Skeletal muscle tissue (tissue), 4 donors: ENCODE results near the gene HHIP. TPM values are rescaled to one million over a fixed set of nuclear protein-coding genes. Genes with fewer than 3 reads are reported as not detected.

Experiments used
- H3K27ac ChIP-seq: one replicate; pipeline ENCODE4 v1.7.0; 2013; ENCODE audit warnings: mild to moderate bottlenecking, low read depth, low read length, inconsistent platforms
- H3K27me3 ChIP-seq, 3 donors: one replicate each; pipeline ENCODE4 v1.7.0; 2013; ENCODE audit warnings: low read length in 3 of 3; ENCODE audit not compliant: control insufficient read depth in 3 of 3, insufficient read depth in 3 of 3
- H3K36me3 ChIP-seq, 3 donors: one replicate each; pipeline ENCODE4 v1.7.0; 2013; ENCODE audit warnings: low read length in 3 of 3; ENCODE audit not compliant: control insufficient read depth in 3 of 3, insufficient read depth in 3 of 3
- H3K4me1 ChIP-seq, 3 donors: one replicate each; pipeline ENCODE4 v1.7.0; 2013; ENCODE audit warnings: low read length in 3 of 3, mild to moderate bottlenecking in 3 of 3; ENCODE audit not compliant: control insufficient read depth in 3 of 3, insufficient read depth in 3 of 3
- H3K4me3 ChIP-seq, 3 donors: one replicate each; pipeline ENCODE4 v1.7.0; 2013; ENCODE audit warnings: low read length in 3 of 3
- H3K9ac ChIP-seq, 3 donors: one replicate each; pipeline ENCODE4 v1.7.0; 2013; ENCODE audit warnings: low read length in 3 of 3, mild to moderate bottlenecking in 3 of 3, moderate library complexity in 2 of 3, low read depth in 1 of 3
- H3K9me3 ChIP-seq, 3 donors: one replicate each; pipeline ENCODE4 v1.7.0; 2013; ENCODE audit warnings: low read length in 3 of 3; ENCODE audit not compliant: control insufficient read depth in 3 of 3
- total RNA-seq: library from RNA; depleted of rRNA; stranded (reverse); fragments of >200 nt; gene quantifications from one replicate; pipeline ENCODE4 v1.2.3, GENCODE V29; 2014
- donor health status: Osteomylitis.

Gene HHIP
- total RNA-seq, 1 donor from 2014 or later: 8.4 TPM

- no peak overlapping the region for H3K27ac ChIP-seq
- no peak overlapping the region for H3K9ac ChIP-seq
- H3K4me1 ChIP-seq: no peaks in the 10 kb centered on the region
- H3K27me3 ChIP-seq: no peaks in the 10 kb centered on the region
- no peaks in the 10 kb centered on the region for H3K36me3 ChIP-seq
- no peaks in the 10 kb centered on the region for H3K9me3 ChIP-seq
- no peak overlapping the region for H3K4me3 ChIP-seq
These were observed 9.5 kb downstream of the HHIP start for GRCh38 chr4:144655491-144655890.

GRCh38 chr4:144656850-144657249 is 10.9 kb downstream of the HHIP start:
- no peak overlapping the region for H3K4me3 ChIP-seq
- H3K9me3 ChIP-seq: no peaks in the 10 kb centered on the region
- H3K4me1 ChIP-seq: no peaks in the 10 kb centered on the region
- H3K27me3 ChIP-seq: no peaks in the 10 kb centered on the region
- no peak overlapping the region for H3K27ac ChIP-seq
- H3K36me3 ChIP-seq: no peaks in the 10 kb centered on the region
- H3K9ac ChIP-seq: no peak overlapping the region

DNA sequence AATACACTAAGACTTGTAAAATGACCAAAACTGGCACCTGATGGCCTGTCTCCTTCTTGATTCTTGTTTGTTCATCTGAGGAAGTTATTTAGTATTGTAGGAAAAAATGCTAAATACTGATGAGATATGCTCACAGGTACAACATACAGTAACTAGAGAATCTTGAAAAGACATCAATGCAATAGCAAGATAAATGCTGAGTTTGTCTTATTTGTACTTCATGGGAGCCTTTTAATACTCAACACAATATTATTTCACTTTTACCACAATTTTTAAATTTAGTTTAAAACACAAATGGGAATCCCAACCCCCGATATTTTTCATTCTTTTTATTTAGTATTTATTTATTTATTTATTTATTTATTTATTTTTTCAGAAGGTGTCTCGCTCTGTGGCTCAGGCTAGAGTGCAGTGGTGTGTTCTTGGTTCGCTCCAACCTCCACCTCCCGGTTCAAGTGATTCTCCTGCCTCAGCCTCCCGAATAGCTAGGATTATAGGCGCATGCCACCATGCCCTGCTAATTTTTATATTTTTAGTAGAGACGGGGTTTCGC is 12.1 kb downstream of the HHIP start:
- no peaks in the 10 kb centered on the region for H3K36me3 ChIP-seq
- no peak overlapping the region for H3K4me3 ChIP-seq
- no peak overlapping the region for H3K27ac ChIP-seq
- H3K4me1 ChIP-seq: no peaks in the 10 kb centered on the region
- H3K9me3 ChIP-seq: no peaks in the 10 kb centered on the region
- no peaks in the 10 kb centered on the region for H3K27me3 ChIP-seq
- H3K9ac ChIP-seq: no peak overlapping the region

DNA sequence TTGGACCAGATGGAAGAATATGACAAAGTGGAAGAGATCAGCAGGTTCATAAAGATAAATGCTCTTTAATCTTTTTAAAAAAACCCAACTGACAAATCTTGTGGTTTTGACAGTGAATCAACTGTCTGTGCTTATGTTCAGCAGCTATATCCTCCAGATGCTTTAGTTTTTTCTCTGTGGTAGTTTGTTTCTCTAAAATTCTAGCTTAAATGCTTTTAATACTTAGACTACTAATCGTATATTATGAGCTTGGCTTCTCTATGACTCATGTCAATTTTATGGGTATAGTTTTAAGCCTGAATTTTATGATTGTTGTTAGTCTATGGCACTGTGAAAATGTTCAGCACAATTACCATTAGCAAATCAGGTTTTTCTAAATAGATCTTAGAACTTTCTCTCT is 12.9 kb downstream of the HHIP start:
- no peak overlapping the region for H3K27ac ChIP-seq
- H3K27me3 ChIP-seq: no peaks in the 10 kb centered on the region
- no peaks in the 10 kb centered on the region for H3K36me3 ChIP-seq
- no peak overlapping the region for H3K9ac ChIP-seq
- no peak overlapping the region for H3K4me3 ChIP-seq
- H3K4me1 ChIP-seq: no peaks in the 10 kb centered on the region
- no peaks in the 10 kb centered on the region for H3K9me3 ChIP-seq

DNA sequence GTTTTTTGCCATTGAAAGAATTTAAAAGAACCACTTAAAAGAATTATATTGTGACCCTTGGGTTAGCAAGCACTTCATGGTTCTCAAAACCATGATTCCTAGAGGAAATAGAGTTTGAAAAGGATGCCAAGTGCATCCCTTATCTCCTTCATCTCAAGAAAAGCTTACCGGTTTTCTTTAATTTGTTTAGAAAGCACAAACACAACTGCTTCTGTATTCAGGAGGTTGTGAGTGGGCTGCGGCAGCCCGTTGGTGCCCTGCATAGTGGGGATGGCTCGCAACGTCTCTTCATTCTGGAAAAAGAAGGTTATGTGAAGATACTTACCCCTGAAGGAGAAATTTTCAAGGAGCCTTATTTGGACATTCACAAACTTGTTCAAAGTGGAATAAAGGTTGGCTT is 13.5 kb downstream of the HHIP start:
- H3K4me1 ChIP-seq: no peaks in the 10 kb centered on the region
- H3K4me3 ChIP-seq: no peak overlapping the region
- no peaks in the 10 kb centered on the region for H3K27me3 ChIP-seq
- no peak overlapping the region for H3K9ac ChIP-seq
- H3K9me3 ChIP-seq: no peaks in the 10 kb centered on the region
- H3K27ac ChIP-seq: no peak overlapping the region
- no peaks in the 10 kb centered on the region for H3K36me3 ChIP-seq

GRCh38 chr4:144663834-144664475 is 18.0 kb downstream of the HHIP start:
- Histone ChIP-seq H3K4me3 (no peak overlapping the region), H3K27ac (no peak overlapping the region), H3K36me3 (no peaks in the 10 kb centered on the region), H3K9ac (no peak overlapping the region), H3K9me3 (no peaks in the 10 kb centered on the region), H3K4me1 (no peaks in the 10 kb centered on the region), H3K27me3 (no peaks in the 10 kb centered on the region)

GRCh38 chr4:144666539-144667175 is 20.7 kb downstream of the HHIP start:
- H3K4me3 ChIP-seq: no peak overlapping the region
- H3K27ac ChIP-seq: no peak overlapping the region
- H3K4me1 ChIP-seq: no peaks in the 10 kb centered on the region
- H3K27me3 ChIP-seq: no peaks in the 10 kb centered on the region
- no peak overlapping the region for H3K9ac ChIP-seq
- H3K9me3 ChIP-seq: no peaks in the 10 kb centered on the region
- H3K36me3 ChIP-seq: no peaks in the 10 kb centered on the region

- no peak overlapping the region for H3K27ac ChIP-seq
- H3K4me3 ChIP-seq: no peak overlapping the region
- no peak overlapping the region for H3K9ac ChIP-seq
- H3K27me3 ChIP-seq: no peaks in the 10 kb centered on the region
- no peaks in the 10 kb centered on the region for H3K36me3 ChIP-seq
- no peaks in the 10 kb centered on the region for H3K9me3 ChIP-seq
- H3K4me1 ChIP-seq: no peaks in the 10 kb centered on the region
These were observed 21.5 kb downstream of the HHIP start for GRCh38 chr4:144667500-144667899.

DNA sequence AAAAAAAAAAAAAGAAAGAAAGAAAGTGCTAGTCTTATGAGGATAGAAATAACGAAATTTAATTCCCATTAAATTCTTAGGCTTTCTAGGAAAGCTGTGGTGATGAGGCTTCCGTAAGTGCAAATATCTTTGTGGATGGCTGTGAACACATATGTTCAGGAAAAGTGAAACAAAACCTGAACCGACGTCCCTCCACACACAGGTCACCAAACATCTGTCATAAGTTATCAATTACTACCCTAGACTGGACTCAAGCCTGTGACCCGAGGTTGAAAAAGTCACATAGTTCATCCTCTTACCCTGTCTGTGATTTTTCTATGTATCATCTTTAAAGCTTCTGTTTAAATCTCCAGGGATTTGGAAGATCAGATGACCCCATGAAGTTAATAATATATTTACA is 24.8 kb downstream of the HHIP start:
- no peak overlapping the region for H3K9ac ChIP-seq
- H3K4me1 ChIP-seq: no peaks in the 10 kb centered on the region
- no peaks in the 10 kb centered on the region for H3K36me3 ChIP-seq
- no peak overlapping the region for H3K4me3 ChIP-seq
- no peaks in the 10 kb centered on the region for H3K27me3 ChIP-seq
- no peak overlapping the region for H3K27ac ChIP-seq
- no peaks in the 10 kb centered on the region for H3K9me3 ChIP-seq

- H3K27ac ChIP-seq: no peak overlapping the region
- H3K4me3 ChIP-seq: no peak overlapping the region
- H3K9ac ChIP-seq: no peak overlapping the region
- H3K4me1 ChIP-seq: no peaks in the 10 kb centered on the region
- H3K27me3 ChIP-seq: no peaks in the 10 kb centered on the region
- no peaks in the 10 kb centered on the region for H3K9me3 ChIP-seq
- no peaks in the 10 kb centered on the region for H3K36me3 ChIP-seq
These were observed 28.8 kb downstream of the HHIP start for GRCh38 chr4:144674711-144675110.
